HG03432 (cell line): Measurements from ENCODE around the gene KRTAP9-1.
"Not testable (repeated sequence)": the region's sequence is repeated elsewhere in the genome, so short reads cannot be mapped to it uniquely, and the experiment has no call there.

Experiments
- ATAC-seq: cut with Tn5 transposase; IDR thresholded peaks from one replicate; pipeline ENCODE4 v1.9.1; 2021; ENCODE audit warnings: mild to moderate bottlenecking, moderate library complexity; ENCODE audit not compliant: unreplicated experiment

KRTAP9-1 gene

GRCh38 chr17:41189837-41190318, at the start of gene KRTAP9-1:
TSS of gene KRTAP9-1 (plus strand) at chr17:41189887. CDS start at chr17:41189887, 0 bp downstream.
- not testable (repeated sequence) for ATAC-seq

- no peak for ATAC-seq
Measured at GRCh38 chr17:41140360-41141131, 49.1 kb upstream of the KRTAP9-1 start, which contains the start of gene KRTAP4-6. TSS of gene KRTAP4-6 (minus strand) at chr17:41140544. CDS start at chr17:41140487, 57 bp downstream.

GRCh38 chr17:41141361-41141760, 48.3 kb upstream of the KRTAP9-1 start:
- no peak for ATAC-seq

GRCh38 chr17:41144846-41145245, 44.8 kb upstream of the KRTAP9-1 start:
- ATAC-seq = no peak

- ATAC-seq = no peak
Measured at GRCh38 chr17:41145261-41145660, 44.4 kb upstream of the KRTAP9-1 start.

- ATAC-seq = no peak
Measured at GRCh38 chr17:41147531-41148204, 42.0 kb upstream of the KRTAP9-1 start.

GRCh38 chr17:41148971-41149651, 40.6 kb upstream of the KRTAP9-1 start:
- ATAC-seq = not testable (repeated sequence)

- ATAC-seq = no peak
Measured at GRCh38 chr17:41149652-41149985, 40.1 kb upstream of the KRTAP9-1 start, which contains the start of gene KRTAP4-5. TSS of gene KRTAP4-5 (minus strand) at chr17:41149825. CDS start at chr17:41149767, 58 bp downstream.

GRCh38 chr17:41150026-41150425, 39.7 kb upstream of the KRTAP9-1 start:
- ATAC-seq = no peak

- ATAC-seq = no peak
Measured at GRCh38 chr17:41151525-41151924, 38.2 kb upstream of the KRTAP9-1 start.

- ATAC-seq = no peak
Measured at GRCh38 chr17:41153856-41154255, 35.8 kb upstream of the KRTAP9-1 start.

- not testable (repeated sequence) for ATAC-seq
Measured at GRCh38 chr17:41160190-41160589, 29.5 kb upstream of the KRTAP9-1 start.

GRCh38 chr17:41160648-41161047, 29.0 kb upstream of the KRTAP9-1 start, which contains the start of gene KRTAP4-4:
TSS of gene KRTAP4-4 (minus strand) at chr17:41160748. CDS start at chr17:41160691, 57 bp downstream.
- no peak for ATAC-seq

- ATAC-seq = no peak
Measured at GRCh38 chr17:41163828-41164227, 25.9 kb upstream of the KRTAP9-1 start.

- ATAC-seq = no peak
Measured at GRCh38 chr17:41167561-41167960, 22.1 kb upstream of the KRTAP9-1 start.

GRCh38 chr17:41168121-41168520, 21.6 kb upstream of the KRTAP9-1 start, which contains the start of gene KRTAP4-3:
TSS of gene KRTAP4-3 (minus strand) at chr17:41168221. CDS start at chr17:41168172, 49 bp downstream.
- no peak for ATAC-seq

GRCh38 chr17:41171886-41172285, 17.8 kb upstream of the KRTAP9-1 start:
- ATAC-seq = no peak

GRCh38 chr17:41176744-41177387, 12.8 kb upstream of the KRTAP9-1 start:
- ATAC-seq = no peak

- ATAC-seq = no peak
Measured at GRCh38 chr17:41177727-41178271, 11.9 kb upstream of the KRTAP9-1 start, which contains the start of gene KRTAP4-2. TSS of gene KRTAP4-2 (minus strand) at chr17:41178221. CDS start at chr17:41178164, 57 bp downstream.

GRCh38 chr17:41178341-41178740, 11.3 kb upstream of the KRTAP9-1 start:
- no peak for ATAC-seq
